A549 (cell line): ENCODE data around the gene KIF1B. TPM values are rescaled to one million over a fixed set of nuclear protein-coding genes. Genes with fewer than 3 reads are reported as not detected.

Experiments used
- ATAC-seq, 2 experiments: fragments of 200-7000 bp in 1 of 2; fragments of >200 bp in 1 of 2; cut with Nextera tagmentation in 1 of 2; cut with Tn5 transposase in 1 of 2; 3 replicates each; pipeline versions ENCODE4 v1.8.0 to v1.9.1; 2018 to 2020; ENCODE audit warnings: mild to moderate bottlenecking in 1 of 2, moderate library complexity in 1 of 2
- CTCF ChIA-PET: fragments of 300-600 bp; sonication (Branson Sonifier 250); formaldehyde crosslinking; extraction: SDS; loops from one replicate; lab custom pipeline; 2021; ENCODE audit warnings: antibody characterized with exemption, inconsistent platforms; lab: Yijun Ruan, JAX
- POLR2A ChIA-PET: fragments of 350-600 bp; formaldehyde crosslinking; extraction: SDS; loops from one replicate; lab custom pipeline; 2021; ENCODE audit warnings: antibody characterized with exemption, inconsistent platforms; lab: Yijun Ruan, JAX
- DNase-seq, 2 experiments: peaks; one replicate each; pipeline versions ENCODE4 v3.0.0 to v3.0.0-alpha.2; 2011 to 2016; ENCODE audit warnings: low read depth in 1 of 2, low spot score in 1 of 2
- FAIRE-seq: peaks from 2 replicates; lab custom pipeline; 2011; peaks lifted over from hg19 to GRCh38; lab: Jason Lieb, UNC
- H3K27ac ChIP-seq, 2 experiments: fragments of >200 bp; sonication (Bioruptor Twin); formaldehyde crosslinking; 3 replicates each; pipeline ENCODE4 v1.5.1; 2016 to 2017
- H3K4me1 ChIP-seq: fragments of >200 bp; sonication (Bioruptor Twin); formaldehyde crosslinking; 3 replicates; pipeline ENCODE4 v1.6.1; 2016
- H3K4me2 ChIP-seq: fragments of >200 bp; sonication (Bioruptor Twin); formaldehyde crosslinking; 3 replicates; pipeline ENCODE4 v1.6.1; 2016
- H3K4me3 ChIP-seq: fragments of >200 bp; sonication (Bioruptor Twin); formaldehyde crosslinking; 3 replicates; pipeline ENCODE4 v1.5.1; 2016
- H3K9me3 ChIP-seq: fragments of >200 bp; sonication (Bioruptor Twin); formaldehyde crosslinking; 3 replicates; pipeline ENCODE4 v1.6.1; 2016
- EHMT2 ChIP-seq: fragments of 200-600 bp; sonication (generic); IDR thresholded peaks from 2 replicates; pipeline ENCODE4 v1.6.1; 2016; ENCODE audit warnings: antibody characterized with exemption, low read depth, mild to moderate bottlenecking, moderate library complexity
- FOSB ChIP-seq: fragments of 250-450 bp; sonication (Bioruptor Pico); IDR thresholded peaks from 2 replicates; pipeline ENCODE4 v1.5.0; 2020; ENCODE audit warnings: mild to moderate bottlenecking, moderate library complexity
- FOSL2 ChIP-seq, 2 experiments: fragments of 450-650 bp in 1 of 2; fragments of >200 bp in 1 of 2; sonication (Bioruptor Twin) in 1 of 2; formaldehyde crosslinking; IDR thresholded peaks; 2 replicates each; pipeline versions ENCODE4 v1.5.0 to v1.6.1; 2016 to 2020; ENCODE audit warnings: mild to moderate bottlenecking in 1 of 2, moderate library complexity in 1 of 2
- HMGXB4 ChIP-seq: fragments of 250-450 bp; sonication (Bioruptor Pico); IDR thresholded peaks from 2 replicates; pipeline ENCODE4 v1.5.0; 2021; ENCODE audit warnings: mild to moderate bottlenecking, moderate library complexity, borderline replicate concordance
- HOXA7 ChIP-seq: fragments of 250-450 bp; sonication (Bioruptor Pico); IDR thresholded peaks from 2 replicates; pipeline ENCODE4 v1.5.0; 2020; ENCODE audit warnings: mild to moderate bottlenecking, moderate library complexity
- HOXB5 ChIP-seq: fragments of 250-450 bp; sonication (Bioruptor Pico); IDR thresholded peaks from 2 replicates; pipeline ENCODE4 v1.5.0; 2020; ENCODE audit warnings: mild to moderate bottlenecking, moderate library complexity
- JUNB ChIP-seq: fragments of >200 bp; sonication (Bioruptor Twin); formaldehyde crosslinking; IDR thresholded peaks from 2 replicates; pipeline ENCODE4 v1.6.1; 2016
- KDM1A ChIP-seq: fragments of 200-600 bp; sonication (generic); IDR thresholded peaks from 2 replicates; pipeline ENCODE4 v1.6.1; 2016; ENCODE audit warnings: low read depth, mild to moderate bottlenecking
- MYC ChIP-seq: IDR thresholded peaks from 2 replicates; pipeline ENCODE4 v1.6.1; 2012; ENCODE audit warnings: mild to moderate bottlenecking, inconsistent platforms, low read length, improper control_type of control experiment, borderline replicate concordance
- POLR2AphosphoS2 ChIP-seq: conservative IDR thresholded peaks from 2 replicates; pipeline ENCODE4 v1.6.1; 2012; ENCODE audit warnings: low read length, improper control_type of control experiment, inconsistent platforms
- RAD21 ChIP-seq, 2 experiments: fragments of >200 bp in 1 of 2; sonication (Bioruptor Twin) in 1 of 2; formaldehyde crosslinking in 1 of 2; IDR thresholded peaks in 1 of 2; conservative IDR thresholded peaks in 1 of 2; 2 replicates in 1 of 2; 3 replicates in 1 of 2; pipeline ENCODE4 v1.6.1; 2012 to 2018; ENCODE audit warnings: inconsistent platforms in 1 of 2
- RCOR1 ChIP-seq: fragments of 150-350 bp; IDR thresholded peaks from 2 replicates; pipeline ENCODE4 v1.6.1; 2014; ENCODE audit warnings: antibody characterized with exemption, low read length, low read depth
- REST ChIP-seq: fragments of 200-600 bp; sonication (generic); IDR thresholded peaks from 2 replicates; pipeline ENCODE4 v1.6.1; 2016; ENCODE audit warnings: antibody characterized with exemption, mild to moderate bottlenecking, moderate library complexity
- RFX5 ChIP-seq: fragments of 450-650 bp; IDR thresholded peaks from 2 replicates; pipeline ENCODE4 v1.7.1; 2014; ENCODE audit warnings: antibody characterized with exemption, mild to moderate bottlenecking, moderate library complexity
- SMC3 ChIP-seq: fragments of >200 bp; sonication (Bioruptor Twin); formaldehyde crosslinking; IDR thresholded peaks from 3 replicates; pipeline ENCODE4 v1.6.1; 2018; ENCODE audit warnings: inconsistent platforms
- SREBF2 ChIP-seq: fragments of 450-650 bp; IDR thresholded peaks from 2 replicates; pipeline ENCODE4 v1.6.1; 2014; ENCODE audit warnings: mild to moderate bottlenecking, moderate library complexity
- WGBS: methylation state at CpG from one replicate; pipeline ENCODE4 v1.1.6; 2017; ENCODE audit errors: missing lambda C conversion rate; 5-methylcytosine and 5-hydroxymethylcytosine counted together
- polyA plus RNA-seq, 4 experiments: library from polyadenylated mRNA; depleted of rRNA in 3 of 4; stranded (reverse); fragments of >200 nt; fragmentation: RNase III in 1 of 4; extraction: RNeasy Plus Mini Kit Qiagen cat#74134 plus additional on column Dnase treatment in 1 of 4; gene quantifications; 2 replicates in 3 of 4; 3 replicates in 1 of 4; pipeline ENCODE4 v1.2.3, GENCODE V29; 2011 to 2017
- TF ChIP-seq, protein P1 (sequence below): IDR thresholded peaks from 2 replicates; pipeline ENCODE4 v1.6.1; 2012; ENCODE audit warnings: low read depth, borderline replicate concordance
- TF ChIP-seq, protein P2 (sequence below): fragments of 150-350 bp; IDR thresholded peaks from 2 replicates; pipeline ENCODE4 v1.6.1; 2014; ENCODE audit warnings: low read depth, mild to moderate bottlenecking, low read length

KIF1B gene
- polyA plus RNA-seq, 2 of the 4 experiments (the other 2 are of a cell fraction) = 9.8 to 18.3 TPM

- no peak for ATAC-seq
- CTCF ChIA-PET = interaction anchor here (1.4 kb wide), 1 partner anchor 9 kb away, joined by 3 read pairs; no protein-coding TSS in a partner anchor
- H3K4me1 ChIP-seq = no peaks in the 10 kb centered on the region
- no peaks in the 10 kb centered on the region for H3K9me3 ChIP-seq
- POLR2A ChIA-PET = no interaction called here
- no peak overlapping the region for H3K4me3 ChIP-seq
- no peak overlapping the region for H3K27ac ChIP-seq
- DNase-seq = no peak
- TF ChIP-seq SMC3 (no peak), POLR2AphosphoS2 (no peak), HOXA7 (CRISPR knock-in tag) (no peak), REST (no peak), KDM1A (no peak), SREBF2 (no peak), HMGXB4 (CRISPR knock-in tag) (no peak), RCOR1 (no peak), RFX5 (no peak), FOSL2 (IDR thresholded peaks at IDR 0.05) (no peak), FOSL2 (CRISPR knock-in tag; IDR thresholded peaks at IDR 0.05) (no peak), HOXB5 (CRISPR knock-in tag) (no peak)
- TF ChIP-seq, protein P1, sequence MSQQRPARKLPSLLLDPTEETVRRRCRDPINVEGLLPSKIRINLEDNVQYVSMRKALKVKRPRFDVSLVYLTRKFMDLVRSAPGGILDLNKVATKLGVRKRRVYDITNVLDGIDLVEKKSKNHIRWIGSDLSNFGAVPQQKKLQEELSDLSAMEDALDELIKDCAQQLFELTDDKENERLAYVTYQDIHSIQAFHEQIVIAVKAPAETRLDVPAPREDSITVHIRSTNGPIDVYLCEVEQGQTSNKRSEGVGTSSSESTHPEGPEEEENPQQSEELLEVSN = no peak
- TF ChIP-seq, protein P2, sequence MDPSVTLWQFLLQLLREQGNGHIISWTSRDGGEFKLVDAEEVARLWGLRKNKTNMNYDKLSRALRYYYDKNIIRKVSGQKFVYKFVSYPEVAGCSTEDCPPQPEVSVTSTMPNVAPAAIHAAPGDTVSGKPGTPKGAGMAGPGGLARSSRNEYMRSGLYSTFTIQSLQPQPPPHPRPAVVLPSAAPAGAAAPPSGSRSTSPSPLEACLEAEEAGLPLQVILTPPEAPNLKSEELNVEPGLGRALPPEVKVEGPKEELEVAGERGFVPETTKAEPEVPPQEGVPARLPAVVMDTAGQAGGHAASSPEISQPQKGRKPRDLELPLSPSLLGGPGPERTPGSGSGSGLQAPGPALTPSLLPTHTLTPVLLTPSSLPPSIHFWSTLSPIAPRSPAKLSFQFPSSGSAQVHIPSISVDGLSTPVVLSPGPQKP = no peak
- TF ChIP-seq, all 56 proteins: peak for 0
- FAIRE-seq = no peak
- H3K4me2 ChIP-seq = no peak overlapping the region
These were observed 136.7 kb downstream of the KIF1B start for GRCh38 chr1:10347109-10347508.

GRCh38 chr1:10353282-10353681 lies 142.9 kb downstream of the KIF1B start:
- H3K4me1 ChIP-seq = no peaks in the 10 kb centered on the region
- WGBS = 82% methylated on average over 4 of the region's 4 CpGs
- TF ChIP-seq KDM1A = no peak
- no peak for TF ChIP-seq EHMT2
- TF ChIP-seq MYC = no peak
- TF ChIP-seq FOSB (CRISPR knock-in tag) = no peak
- TF ChIP-seq HMGXB4 (CRISPR knock-in tag) = no peak
- no peak for TF ChIP-seq JUNB
- TF ChIP-seq RAD21 (conservative IDR thresholded peaks at IDR 0.05 in 1 of 2, IDR thresholded peaks at IDR 0.05 in 1 of 2) = no peak
- TF ChIP-seq, all 56 proteins: peak for 0
- no peak overlapping the region for H3K4me2 ChIP-seq
- DNase-seq = no peak
- ATAC-seq = no peak
- FAIRE-seq = no peak
- H3K4me3 ChIP-seq = no peak overlapping the region
- no peak overlapping the region for H3K27ac ChIP-seq
- POLR2A ChIA-PET = no interaction called here
- CTCF ChIA-PET = interaction anchor here (0.7 kb wide), 1 partner anchor 479 kb away, joined by 3 read pairs; no protein-coding TSS in a partner anchor
- H3K9me3 ChIP-seq = no peaks in the 10 kb centered on the region
